GM12872 (cell line): ENCODE measurements around the gene GON4L.

Source experiments
- TF ChIP-seq, protein P1 (sequence below): IDR thresholded peaks from 3 replicates; pipeline ENCODE4 v1.5.1; 2011; ENCODE audit warnings: low read depth, mild to moderate bottlenecking, low read length, moderate library complexity; ENCODE audit not compliant: insufficient read depth

Gene GON4L

DNA sequence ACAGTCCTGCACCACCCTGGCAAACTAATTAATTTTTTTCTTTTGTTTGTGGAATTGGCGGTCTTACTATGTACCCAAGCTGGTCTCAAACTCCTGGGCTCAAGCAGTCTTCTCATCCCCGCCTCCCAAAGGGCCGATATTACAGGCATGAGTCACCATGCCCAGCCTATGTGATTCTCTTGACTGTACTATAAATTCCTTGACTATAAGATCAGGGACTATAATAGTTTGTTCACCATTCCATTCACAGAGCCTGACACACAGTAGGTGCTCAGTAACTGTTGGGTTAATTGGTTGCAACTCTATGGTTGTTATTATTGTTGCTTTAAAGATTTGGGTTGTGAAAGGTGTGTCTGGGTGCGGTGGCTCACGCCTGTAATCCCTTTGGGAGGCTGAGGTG, 150.9 kb downstream of the GON4L start:
- TF ChIP-seq, protein P1, sequence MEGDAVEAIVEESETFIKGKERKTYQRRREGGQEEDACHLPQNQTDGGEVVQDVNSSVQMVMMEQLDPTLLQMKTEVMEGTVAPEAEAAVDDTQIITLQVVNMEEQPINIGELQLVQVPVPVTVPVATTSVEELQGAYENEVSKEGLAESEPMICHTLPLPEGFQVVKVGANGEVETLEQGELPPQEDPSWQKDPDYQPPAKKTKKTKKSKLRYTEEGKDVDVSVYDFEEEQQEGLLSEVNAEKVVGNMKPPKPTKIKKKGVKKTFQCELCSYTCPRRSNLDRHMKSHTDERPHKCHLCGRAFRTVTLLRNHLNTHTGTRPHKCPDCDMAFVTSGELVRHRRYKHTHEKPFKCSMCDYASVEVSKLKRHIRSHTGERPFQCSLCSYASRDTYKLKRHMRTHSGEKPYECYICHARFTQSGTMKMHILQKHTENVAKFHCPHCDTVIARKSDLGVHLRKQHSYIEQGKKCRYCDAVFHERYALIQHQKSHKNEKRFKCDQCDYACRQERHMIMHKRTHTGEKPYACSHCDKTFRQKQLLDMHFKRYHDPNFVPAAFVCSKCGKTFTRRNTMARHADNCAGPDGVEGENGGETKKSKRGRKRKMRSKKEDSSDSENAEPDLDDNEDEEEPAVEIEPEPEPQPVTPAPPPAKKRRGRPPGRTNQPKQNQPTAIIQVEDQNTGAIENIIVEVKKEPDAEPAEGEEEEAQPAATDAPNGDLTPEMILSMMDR, result no peak

DNA sequence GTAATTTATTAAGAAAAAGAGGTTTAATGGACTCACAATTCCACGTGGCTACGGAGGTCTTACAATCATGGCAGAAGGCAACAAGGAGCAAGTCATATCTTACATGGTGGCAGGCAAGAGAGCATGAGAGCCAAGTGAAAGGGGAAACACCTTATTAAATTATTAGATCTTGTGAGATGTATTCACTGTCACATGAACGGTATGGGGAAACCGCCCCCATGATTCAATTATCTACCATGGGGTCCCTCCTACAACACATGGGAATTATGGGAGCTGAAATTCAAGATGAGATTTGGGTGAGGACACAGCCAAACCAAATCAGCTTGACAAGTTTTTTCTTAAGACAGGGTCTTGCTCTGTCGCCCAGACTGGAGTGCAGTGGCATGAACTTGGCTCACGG, 153.8 kb downstream of the GON4L start:
- TF ChIP-seq, protein P1, result no peak
